SK-N-SH (cell line): ENCODE results near the gene ARID1B. TPM values are rescaled to one million over a fixed set of nuclear protein-coding genes. Genes with fewer than 3 reads are reported as not detected.

Experiments used
- CTCF ChIA-PET: fragments of 300-600, 350-600 bp; formaldehyde crosslinking; extraction: SDS; loops from one replicate; lab custom pipeline; 2021; lab: Yijun Ruan, JAX
- POLR2A ChIA-PET: fragments of 350-600 bp; sonication (Branson Sonifier 250); formaldehyde crosslinking; extraction: SDS; loops from one replicate; lab custom pipeline; 2020; ENCODE audit warnings: antibody characterized with exemption, inconsistent platforms; lab: Yijun Ruan, JAX
- DNase-seq: peaks from one replicate; pipeline ENCODE4 v3.0.0; 2012
- H2AFZ ChIP-seq: fragments of 200-600 bp; sonication (generic); 2 replicates; pipeline ENCODE4 v1.8.1; 2016; ENCODE audit warnings: antibody characterized with exemption, mild to moderate bottlenecking, low read depth
- H3F3A ChIP-seq: fragments of 200-600 bp; sonication (generic); replicated peaks from 2 replicates; pipeline ENCODE3; 2016; ENCODE audit warnings: antibody characterized with exemption, mild to moderate bottlenecking; ENCODE audit not compliant: insufficient read depth
- H3K27ac ChIP-seq, 2 experiments: fragments of 200-500 bp in 1 of 2; fragments of 200-600 bp in 1 of 2; sonication (Bioruptor generic) in 1 of 2; sonication (generic), shearing (Covaris generic) in 1 of 2; 2 replicates each; pipeline versions ENCODE4 v1.5.1 to v1.6.1; 2014 to 2016; ENCODE audit warnings: low read depth in 2 of 2, inconsistent platforms in 1 of 2, low read length in 1 of 2, mild to moderate bottlenecking in 1 of 2, mixed read lengths in 1 of 2
- H3K27me3 ChIP-seq: fragments of 200-600 bp; sonication (generic), shearing (Covaris generic); 2 replicates; pipeline ENCODE4 v1.6.1; 2016; ENCODE audit warnings: mixed run types; ENCODE audit not compliant: insufficient read depth
- H3K36me3 ChIP-seq, 2 experiments: fragments of 200-500 bp in 1 of 2; fragments of 200-600 bp in 1 of 2; sonication (Bioruptor generic) in 1 of 2; sonication (generic) in 1 of 2; replicated peaks in 1 of 2; 2 replicates each; pipeline versions ENCODE3 to v1.5.1; 2014 to 2016; ENCODE audit warnings: low read length in 1 of 2, mild to moderate bottlenecking in 1 of 2; ENCODE audit not compliant: insufficient read depth in 2 of 2, control insufficient read depth in 1 of 2
- H3K4me1 ChIP-seq, 2 experiments: fragments of 200-500 bp in 1 of 2; fragments of 200-600 bp in 1 of 2; sonication (Bioruptor generic) in 1 of 2; sonication (generic), shearing (Covaris generic) in 1 of 2; 2 replicates each; pipeline versions ENCODE4 v1.5.1 to v1.6.1; 2014 to 2016; ENCODE audit warnings: low read depth in 1 of 2, low read length in 1 of 2, mixed run types in 1 of 2; ENCODE audit not compliant: insufficient read depth in 2 of 2, control insufficient read depth in 1 of 2
- H3K4me2 ChIP-seq: fragments of 200-600 bp; sonication (generic), shearing (Covaris generic); 2 replicates; pipeline ENCODE4 v1.6.1; 2017; ENCODE audit warnings: mixed run types
- H3K4me3 ChIP-seq, 2 experiments: fragments of 200-500 bp in 1 of 2; fragments of 200-600 bp in 1 of 2; sonication (Bioruptor generic) in 1 of 2; sonication (generic), shearing (Covaris generic) in 1 of 2; 2 replicates each; pipeline versions ENCODE4 v1.5.1 to v1.8.1; 2014 to 2016; ENCODE audit warnings: low read depth in 2 of 2, inconsistent platforms in 1 of 2, low read length in 1 of 2, mild to moderate bottlenecking in 1 of 2, mixed read lengths in 1 of 2, moderate library complexity in 1 of 2
- H3K79me2 ChIP-seq: fragments of 200-600 bp; sonication (generic); 2 replicates; pipeline ENCODE4 v1.8.1; 2017; ENCODE audit warnings: mild to moderate bottlenecking; ENCODE audit not compliant: insufficient read depth
- H3K9ac ChIP-seq: fragments of 200-600 bp; sonication (generic); 2 replicates; pipeline ENCODE4 v1.6.1; 2017; ENCODE audit warnings: mixed run types
- H3K9me2 ChIP-seq: fragments of 200-600 bp; sonication (generic); 2 replicates; pipeline ENCODE4 v1.6.1; 2017; ENCODE audit warnings: mixed run types
- H3K9me3 ChIP-seq: fragments of 200-600 bp; sonication (generic); 2 replicates; pipeline ENCODE4 v1.6.1; 2017; ENCODE audit warnings: mixed run types, mild to moderate bottlenecking, moderate library complexity
- H4K20me1 ChIP-seq: fragments of 200-600 bp; sonication (generic); 2 replicates; pipeline ENCODE4 v1.6.1; 2017; ENCODE audit warnings: mild to moderate bottlenecking, mixed run types; ENCODE audit not compliant: insufficient read depth
- CHD2 ChIP-seq: fragments of 150-350 bp; IDR thresholded peaks from 2 replicates; pipeline ENCODE4 v1.6.1; 2018; ENCODE audit warnings: low read length; ENCODE audit not compliant: partially characterized antibody
- CTCF ChIP-seq: fragments of 200-600 bp; sonication (generic); IDR thresholded peaks from 2 replicates; pipeline ENCODE4 v1.6.1; 2017; ENCODE audit warnings: antibody characterized with exemption, mild to moderate bottlenecking, moderate library complexity
- ELF1 ChIP-seq: IDR thresholded peaks from 2 replicates; pipeline ENCODE4 v1.4.0; 2012
- EP300 ChIP-seq, 2 experiments: IDR thresholded peaks; 2 replicates each; pipeline versions ENCODE4 v1.4.0 to v1.6.1; 2012; ENCODE audit warnings: borderline replicate concordance in 1 of 2, low read depth in 1 of 2, low read length in 1 of 2
- GATA2 ChIP-seq: sonication (generic); formaldehyde crosslinking; IDR thresholded peaks from 2 replicates; pipeline ENCODE4 v1.5.0; 2020; ENCODE audit warnings: mild to moderate bottlenecking, missing genetic modification reagents
- NFIC ChIP-seq: IDR thresholded peaks from 2 replicates; pipeline ENCODE4 v1.4.0; 2012; ENCODE audit warnings: borderline replicate concordance
- NRF1 ChIP-seq: IDR thresholded peaks from 2 replicates; pipeline ENCODE4 v1.6.1; 2012; ENCODE audit warnings: low read depth, mild to moderate bottlenecking, low read length
- REST ChIP-seq: IDR thresholded peaks from 2 replicates; pipeline ENCODE4 v1.6.1; 2012; ENCODE audit warnings: mild to moderate bottlenecking, low read depth, low read length, moderate library complexity
- RFX5 ChIP-seq: IDR thresholded peaks from 2 replicates; pipeline ENCODE4 v1.6.1; 2012; ENCODE audit warnings: mild to moderate bottlenecking, improper control_type of control experiment, low read length
- SIN3A ChIP-seq: IDR thresholded peaks from 2 replicates; pipeline ENCODE4 v1.6.1; 2012; ENCODE audit warnings: low read depth, mild to moderate bottlenecking, low read length, moderate library complexity, borderline replicate concordance
- TAF1 ChIP-seq: IDR thresholded peaks from 2 replicates; pipeline ENCODE4 v1.6.1; 2012; ENCODE audit warnings: low read depth, mild to moderate bottlenecking, low read length, moderate library complexity, borderline replicate concordance
- USF2 ChIP-seq: fragments of 150-350 bp; IDR thresholded peaks from 2 replicates; pipeline ENCODE4 v1.6.1; 2017; ENCODE audit warnings: antibody characterized with exemption, low read length, low read depth, borderline replicate concordance
- YY1 ChIP-seq: IDR thresholded peaks from 2 replicates; pipeline ENCODE4 v1.4.0; 2012; ENCODE audit warnings: low read depth, mild to moderate bottlenecking
- ZBTB33 ChIP-seq: IDR thresholded peaks from 2 replicates; pipeline ENCODE4 v1.4.0; 2012; ENCODE audit warnings: low read depth, borderline replicate concordance
- WGBS: methylation state at CpG from one replicate; pipeline ENCODE4 v1.1.6; 2017; ENCODE audit warnings: low lambda C conversion rate; 5-methylcytosine and 5-hydroxymethylcytosine counted together
- polyA plus RNA-seq, 3 experiments: library from polyadenylated mRNA; depleted of rRNA; stranded (reverse); fragments of >200 nt; gene quantifications; 2 replicates each; pipeline ENCODE4 v1.2.3, GENCODE V29; 2012

Gene ARID1B
- polyA plus RNA-seq, 1 of the 3 experiments (the other 2 are of a cell fraction), result 13.6 TPM

- TF ChIP-seq REST, result no peak
These were observed 347.5 kb downstream of the ARID1B start (continued) for GRCh38 chr6:157124485-157125254.

GRCh38 chr6:157125531-157125930 is 348.4 kb downstream of the ARID1B start:
- WGBS, result 95% methylated on average over 6 of the region's 7 CpGs
- Histone ChIP-seq H3K4me1 (peaks cover 0 to 9% of the 10 kb centered on the region in 2 experiments; a peak in 2 of 4 replicates), H3K36me3 (peaks cover 4 to 5% of the 10 kb centered on the region in 2 experiments), H3K9me2 (no peaks in the 10 kb centered on the region), H3K4me3 (no peak overlapping the region), H3K79me2 (peaks cover 5% of the 10 kb centered on the region), H3K9me3 (no peaks in the 10 kb centered on the region), H3K4me2 (no peak overlapping the region), H4K20me1 (no peaks in the 10 kb centered on the region), H3K27me3 (no peaks in the 10 kb centered on the region), H3K9ac (no peak overlapping the region), H3F3A (peaks cover 5% of the 10 kb centered on the region), H3K27ac (no peak overlapping the region), H2AFZ (no peak overlapping the region)
- ChIA-PET CTCF (no interaction called here), POLR2A (no interaction called here)
- DNase-seq, result no peak
- TF ChIP-seq SIN3A (no peak), NRF1 (no peak), ZBTB33 (no peak), GATA2 (CRISPR knock-in tag) (no peak), ELF1 (no peak), CHD2 (no peak), RFX5 (no peak), CTCF (no peak), EP300 (IDR thresholded peaks at IDR 0.05; ENCODE audit: borderline replicate concordance in 1 of 2, low read depth in 1 of 2, low read length in 1 of 2) (no peak), NFIC (no peak), TAF1 (no peak), YY1 (no peak), USF2 (no peak)
